SK-N-SH (cell line): ENCODE data around the gene NPDC1. TPM values are rescaled to one million over a fixed set of nuclear protein-coding genes. Genes with fewer than 3 reads are reported as not detected.

Experiments
- CTCF ChIA-PET: fragments of 300-600, 350-600 bp; formaldehyde crosslinking; extraction: SDS; loops from one replicate; lab custom pipeline; 2021; lab: Yijun Ruan, JAX
- POLR2A ChIA-PET: fragments of 350-600 bp; sonication (Branson Sonifier 250); formaldehyde crosslinking; extraction: SDS; loops from one replicate; lab custom pipeline; 2020; ENCODE audit warnings: antibody characterized with exemption, inconsistent platforms; lab: Yijun Ruan, JAX
- DNase-seq: peaks from one replicate; pipeline ENCODE4 v3.0.0; 2012
- H2AFZ ChIP-seq: fragments of 200-600 bp; sonication (generic); 2 replicates; pipeline ENCODE4 v1.8.1; 2016; ENCODE audit warnings: antibody characterized with exemption, mild to moderate bottlenecking, low read depth
- H3F3A ChIP-seq: fragments of 200-600 bp; sonication (generic); replicated peaks from 2 replicates; pipeline ENCODE3; 2016; ENCODE audit warnings: antibody characterized with exemption, mild to moderate bottlenecking; ENCODE audit not compliant: insufficient read depth
- H3K27ac ChIP-seq, 2 experiments: fragments of 200-500 bp in 1 of 2; fragments of 200-600 bp in 1 of 2; sonication (Bioruptor generic) in 1 of 2; sonication (generic), shearing (Covaris generic) in 1 of 2; 2 replicates each; pipeline versions ENCODE4 v1.5.1 to v1.6.1; 2014 to 2016; ENCODE audit warnings: low read depth in 2 of 2, inconsistent platforms in 1 of 2, low read length in 1 of 2, mild to moderate bottlenecking in 1 of 2, mixed read lengths in 1 of 2
- H3K27me3 ChIP-seq: fragments of 200-600 bp; sonication (generic), shearing (Covaris generic); 2 replicates; pipeline ENCODE4 v1.6.1; 2016; ENCODE audit warnings: mixed run types; ENCODE audit not compliant: insufficient read depth
- H3K36me3 ChIP-seq, 2 experiments: fragments of 200-500 bp in 1 of 2; fragments of 200-600 bp in 1 of 2; sonication (Bioruptor generic) in 1 of 2; sonication (generic) in 1 of 2; replicated peaks in 1 of 2; 2 replicates each; pipeline versions ENCODE3 to v1.5.1; 2014 to 2016; ENCODE audit warnings: low read length in 1 of 2, mild to moderate bottlenecking in 1 of 2; ENCODE audit not compliant: insufficient read depth in 2 of 2, control insufficient read depth in 1 of 2
- H3K4me1 ChIP-seq, 2 experiments: fragments of 200-500 bp in 1 of 2; fragments of 200-600 bp in 1 of 2; sonication (Bioruptor generic) in 1 of 2; sonication (generic), shearing (Covaris generic) in 1 of 2; 2 replicates each; pipeline versions ENCODE4 v1.5.1 to v1.6.1; 2014 to 2016; ENCODE audit warnings: low read depth in 1 of 2, low read length in 1 of 2, mixed run types in 1 of 2; ENCODE audit not compliant: insufficient read depth in 2 of 2, control insufficient read depth in 1 of 2
- H3K4me2 ChIP-seq: fragments of 200-600 bp; sonication (generic), shearing (Covaris generic); 2 replicates; pipeline ENCODE4 v1.6.1; 2017; ENCODE audit warnings: mixed run types
- H3K4me3 ChIP-seq, 2 experiments: fragments of 200-500 bp in 1 of 2; fragments of 200-600 bp in 1 of 2; sonication (Bioruptor generic) in 1 of 2; sonication (generic), shearing (Covaris generic) in 1 of 2; 2 replicates each; pipeline versions ENCODE4 v1.5.1 to v1.8.1; 2014 to 2016; ENCODE audit warnings: low read depth in 2 of 2, inconsistent platforms in 1 of 2, low read length in 1 of 2, mild to moderate bottlenecking in 1 of 2, mixed read lengths in 1 of 2, moderate library complexity in 1 of 2
- H3K79me2 ChIP-seq: fragments of 200-600 bp; sonication (generic); 2 replicates; pipeline ENCODE4 v1.8.1; 2017; ENCODE audit warnings: mild to moderate bottlenecking; ENCODE audit not compliant: insufficient read depth
- H3K9ac ChIP-seq: fragments of 200-600 bp; sonication (generic); 2 replicates; pipeline ENCODE4 v1.6.1; 2017; ENCODE audit warnings: mixed run types
- H3K9me2 ChIP-seq: fragments of 200-600 bp; sonication (generic); 2 replicates; pipeline ENCODE4 v1.6.1; 2017; ENCODE audit warnings: mixed run types
- H3K9me3 ChIP-seq: fragments of 200-600 bp; sonication (generic); 2 replicates; pipeline ENCODE4 v1.6.1; 2017; ENCODE audit warnings: mixed run types, mild to moderate bottlenecking, moderate library complexity
- H4K20me1 ChIP-seq: fragments of 200-600 bp; sonication (generic); 2 replicates; pipeline ENCODE4 v1.6.1; 2017; ENCODE audit warnings: mild to moderate bottlenecking, mixed run types; ENCODE audit not compliant: insufficient read depth
- CHD2 ChIP-seq: fragments of 150-350 bp; IDR thresholded peaks from 2 replicates; pipeline ENCODE4 v1.6.1; 2018; ENCODE audit warnings: low read length; ENCODE audit not compliant: partially characterized antibody
- ELF1 ChIP-seq: IDR thresholded peaks from 2 replicates; pipeline ENCODE4 v1.4.0; 2012
- EP300 ChIP-seq, 2 experiments: IDR thresholded peaks; 2 replicates each; pipeline versions ENCODE4 v1.4.0 to v1.6.1; 2012; ENCODE audit warnings: borderline replicate concordance in 1 of 2, low read depth in 1 of 2, low read length in 1 of 2
- EZH2phosphoT487 ChIP-seq: fragments of 200-600 bp; sonication (generic); IDR thresholded peaks from 2 replicates; pipeline ENCODE4 v1.6.1; 2017; ENCODE audit warnings: low read depth, mixed run types, mild to moderate bottlenecking, antibody characterized with exemption, moderate library complexity, borderline replicate concordance
- FOXJ3 ChIP-seq: sonication (generic); formaldehyde crosslinking; IDR thresholded peaks from 2 replicates; pipeline ENCODE4 v1.5.1; 2020; ENCODE audit warnings: mild to moderate bottlenecking, missing genetic modification reagents
- FOXM1 ChIP-seq: IDR thresholded peaks from 2 replicates; pipeline ENCODE4 v1.4.0; 2012; ENCODE audit warnings: low read depth, mild to moderate bottlenecking
- GABPA ChIP-seq: IDR thresholded peaks from 2 replicates; pipeline ENCODE4 v1.4.0; 2012; ENCODE audit warnings: low read depth, mild to moderate bottlenecking
- RFX5 ChIP-seq: IDR thresholded peaks from 2 replicates; pipeline ENCODE4 v1.6.1; 2012; ENCODE audit warnings: mild to moderate bottlenecking, improper control_type of control experiment, low read length
- SMC3 ChIP-seq: IDR thresholded peaks from 2 replicates; pipeline ENCODE4 v1.6.1; 2012; ENCODE audit warnings: low read depth, low read length, improper control_type of control experiment
- TAF1 ChIP-seq: IDR thresholded peaks from 2 replicates; pipeline ENCODE4 v1.6.1; 2012; ENCODE audit warnings: low read depth, mild to moderate bottlenecking, low read length, moderate library complexity, borderline replicate concordance
- TEAD4 ChIP-seq: IDR thresholded peaks from 2 replicates; pipeline ENCODE4 v1.4.0; 2012; ENCODE audit warnings: mild to moderate bottlenecking, borderline replicate concordance; ENCODE audit not compliant: insufficient read depth
- USF1 ChIP-seq: IDR thresholded peaks from 2 replicates; pipeline ENCODE4 v1.4.0; 2012; ENCODE audit warnings: low read depth, borderline replicate concordance
- YY1 ChIP-seq: IDR thresholded peaks from 2 replicates; pipeline ENCODE4 v1.4.0; 2012; ENCODE audit warnings: low read depth, mild to moderate bottlenecking
- WGBS: methylation state at CpG from one replicate; pipeline ENCODE4 v1.1.6; 2017; ENCODE audit warnings: low lambda C conversion rate; 5-methylcytosine and 5-hydroxymethylcytosine counted together
- polyA plus RNA-seq, 3 experiments: library from polyadenylated mRNA; depleted of rRNA; stranded (reverse); fragments of >200 nt; gene quantifications; 2 replicates each; pipeline ENCODE4 v1.2.3, GENCODE V29; 2012
- TF ChIP-seq, protein P1 (sequence below): fragments of 150-350 bp; IDR thresholded peaks from 2 replicates; pipeline ENCODE4 v1.6.1; 2017; ENCODE audit warnings: antibody characterized with exemption, low read length, low read depth, borderline replicate concordance
- TF ChIP-seq, protein P2 (sequence below): fragments of 200-600 bp; sonication (generic); IDR thresholded peaks from 2 replicates; pipeline ENCODE4 v1.6.1; 2017; ENCODE audit warnings: antibody characterized with exemption, mild to moderate bottlenecking, moderate library complexity

Gene NPDC1
- polyA plus RNA-seq, 1 of the 3 experiments (the other 2 are of a cell fraction), result 48.1 TPM

- ChIA-PET CTCF (interaction anchor here (0.6 to 19.8 kb wide), 6 partner anchors 7 to 170 kb away, joined by 3 to 803 read pairs (median 17); partner anchors contain the start of genes ENTPD2, NPDC1, RNF224 and SAPCD2), POLR2A (interaction anchor here (1.5 to 1.8 kb wide), 3 partner anchors 14 to 81 kb away, joined by 7 to 17 read pairs (median 9); partner anchors contain the start of genes GRIN1, SAPCD2 and UAP1L1)
- no peak overlapping the region for H3K27ac ChIP-seq
Measured at GRCh38 chr9:137056739-137057415, 10.9 kb upstream of the NPDC1 start.

More at GRCh38 chr9:137056739-137057415, 10.9 kb upstream of the NPDC1 start:
- Histone ChIP-seq H3K9ac (no peak overlapping the region), H3K9me2 (no peaks in the 10 kb centered on the region), H3K27me3 (no peaks in the 10 kb centered on the region), H3K36me3 (no peaks in the 10 kb centered on the region), H3K4me1 (peaks cover 0 to 29% of the 10 kb centered on the region in 2 experiments; a peak in 2 of 4 replicates), H3F3A (no peaks in the 10 kb centered on the region), H3K9me3 (no peaks in the 10 kb centered on the region), H4K20me1 (no peaks in the 10 kb centered on the region), H3K4me3 (no peak overlapping the region), H3K4me2 (no peak overlapping the region), H2AFZ (no peak overlapping the region)
- 88% methylated on average over 17 of the region's 17 CpGs for WGBS
- DNase-seq, result no peak
- TF ChIP-seq, protein P1, sequence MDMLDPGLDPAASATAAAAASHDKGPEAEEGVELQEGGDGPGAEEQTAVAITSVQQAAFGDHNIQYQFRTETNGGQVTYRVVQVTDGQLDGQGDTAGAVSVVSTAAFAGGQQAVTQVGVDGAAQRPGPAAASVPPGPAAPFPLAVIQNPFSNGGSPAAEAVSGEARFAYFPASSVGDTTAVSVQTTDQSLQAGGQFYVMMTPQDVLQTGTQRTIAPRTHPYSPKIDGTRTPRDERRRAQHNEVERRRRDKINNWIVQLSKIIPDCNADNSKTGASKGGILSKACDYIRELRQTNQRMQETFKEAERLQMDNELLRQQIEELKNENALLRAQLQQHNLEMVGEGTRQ, result no peak
- TF ChIP-seq FOXM1 (no peak), TAF1 (no peak), EP300 (IDR thresholded peaks at IDR 0.05; ENCODE audit: borderline replicate concordance in 1 of 2, low read depth in 1 of 2, low read length in 1 of 2) (no peak), EZH2phosphoT487 (no peak), YY1 (no peak), GABPA (no peak), TEAD4 (no peak), ELF1 (no peak), SMC3 (no peak), USF1 (no peak), FOXJ3 (no peak), RFX5 (no peak), CHD2 (no peak)
- TF ChIP-seq, protein P2, sequence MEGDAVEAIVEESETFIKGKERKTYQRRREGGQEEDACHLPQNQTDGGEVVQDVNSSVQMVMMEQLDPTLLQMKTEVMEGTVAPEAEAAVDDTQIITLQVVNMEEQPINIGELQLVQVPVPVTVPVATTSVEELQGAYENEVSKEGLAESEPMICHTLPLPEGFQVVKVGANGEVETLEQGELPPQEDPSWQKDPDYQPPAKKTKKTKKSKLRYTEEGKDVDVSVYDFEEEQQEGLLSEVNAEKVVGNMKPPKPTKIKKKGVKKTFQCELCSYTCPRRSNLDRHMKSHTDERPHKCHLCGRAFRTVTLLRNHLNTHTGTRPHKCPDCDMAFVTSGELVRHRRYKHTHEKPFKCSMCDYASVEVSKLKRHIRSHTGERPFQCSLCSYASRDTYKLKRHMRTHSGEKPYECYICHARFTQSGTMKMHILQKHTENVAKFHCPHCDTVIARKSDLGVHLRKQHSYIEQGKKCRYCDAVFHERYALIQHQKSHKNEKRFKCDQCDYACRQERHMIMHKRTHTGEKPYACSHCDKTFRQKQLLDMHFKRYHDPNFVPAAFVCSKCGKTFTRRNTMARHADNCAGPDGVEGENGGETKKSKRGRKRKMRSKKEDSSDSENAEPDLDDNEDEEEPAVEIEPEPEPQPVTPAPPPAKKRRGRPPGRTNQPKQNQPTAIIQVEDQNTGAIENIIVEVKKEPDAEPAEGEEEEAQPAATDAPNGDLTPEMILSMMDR, result no peak
- TF ChIP-seq, all 33 proteins: peak for 0
- H3K79me2 ChIP-seq, result no peaks in the 10 kb centered on the region
